H1 (cell line): ENCODE data around the gene TGFBI. TPM values are rescaled to one million over a fixed set of nuclear protein-coding genes. Genes with fewer than 3 reads are reported as not detected.

Experiments used
- CTCF ChIA-PET: fragments of 300-600 bp; sonication (Branson Sonifier 250); formaldehyde crosslinking; loops from one replicate; lab custom pipeline; 2021; ENCODE audit not compliant: partially characterized antibody; lab: Charles Lee
- POLR2A ChIA-PET: fragments of 300-600 bp; sonication (Branson Sonifier 250); formaldehyde crosslinking; loops from one replicate; lab custom pipeline; 2021; ENCODE audit warnings: inconsistent platforms; ENCODE audit not compliant: partially characterized antibody; lab: Charles Lee
- DNase-seq, 2 experiments: peaks; one replicate each; pipeline versions ENCODE4 v3.0.0 to v3.0.0-alpha.2; 2010 to 2022; ENCODE audit warnings: low spot score in 2 of 2, low read depth in 1 of 2, mixed read lengths in 1 of 2
- FAIRE-seq: peaks from 2 replicates; lab custom pipeline; 2011; peaks lifted over from hg19 to GRCh38; lab: Jason Lieb, UNC
- H2AFZ ChIP-seq: 2 replicates; pipeline ENCODE4 v1.8.1; 2012; ENCODE audit warnings: low read length, inconsistent platforms
- H2AK5ac ChIP-seq: 2 replicates; pipeline ENCODE4 v1.6.1; 2013; ENCODE audit warnings: low read depth, low read length
- H2BK120ac ChIP-seq: replicated peaks from 2 replicates; pipeline ENCODE3; 2013; ENCODE audit warnings: low read depth, low read length, inconsistent platforms
- H2BK12ac ChIP-seq: 2 replicates; pipeline ENCODE4 v1.6.1; 2013; ENCODE audit warnings: low read depth, low read length
- H2BK15ac ChIP-seq: 2 replicates; pipeline ENCODE4 v1.6.1; 2013; ENCODE audit warnings: low read length
- H2BK20ac ChIP-seq: 2 replicates; pipeline ENCODE4 v1.6.1; 2013; ENCODE audit warnings: low read length
- H2BK5ac ChIP-seq: 2 replicates; pipeline ENCODE4 v1.6.1; 2013; ENCODE audit warnings: low read depth, low read length
- H3K14ac ChIP-seq: 2 replicates; pipeline ENCODE4 v1.6.1; 2013; ENCODE audit warnings: inconsistent platforms; ENCODE audit not compliant: insufficient read length
- H3K18ac ChIP-seq: 2 replicates; pipeline ENCODE4 v1.6.1; 2013; ENCODE audit warnings: low read length; ENCODE audit errors: extremely low read depth
- H3K23ac ChIP-seq: 2 replicates; pipeline ENCODE4 v1.6.1; 2013; ENCODE audit warnings: inconsistent platforms; ENCODE audit not compliant: insufficient read length
- H3K23me2 ChIP-seq: 2 replicates; pipeline ENCODE4 v1.6.1; 2013; ENCODE audit warnings: low read depth, low read length
- H3K27ac ChIP-seq: 2 replicates; pipeline ENCODE4 v1.6.1; 2011; ENCODE audit warnings: low read depth, low read length, inconsistent platforms
- H3K27me3 ChIP-seq, 4 experiments: replicated peaks in 1 of 4; 1 replicate in 1 of 4; 2 replicates in 3 of 4; pipeline versions ENCODE4 v1.6.1 to v1.8.1; 2011 to 2013; ENCODE audit warnings: low read length in 3 of 4, mild to moderate bottlenecking in 3 of 4, inconsistent platforms in 2 of 4, mixed read lengths in 2 of 4, moderate library complexity in 1 of 4; ENCODE audit not compliant: control insufficient read depth in 3 of 4, insufficient read depth in 3 of 4; ENCODE audit errors: extremely low read depth in 1 of 4
- H3K36me3 ChIP-seq, 4 experiments: 2 replicates each; pipeline versions ENCODE4 v1.6.1 to v1.8.1; 2011 to 2013; ENCODE audit warnings: mild to moderate bottlenecking in 4 of 4, low read length in 3 of 4, moderate library complexity in 2 of 4, control low read depth in 1 of 4, inconsistent platforms in 1 of 4; ENCODE audit not compliant: insufficient read depth in 4 of 4, control insufficient read depth in 2 of 4
- H3K4ac ChIP-seq: replicated peaks from 2 replicates; pipeline ENCODE3; 2013; ENCODE audit warnings: low read length, low read depth, mixed read lengths, inconsistent platforms; ENCODE audit not compliant: insufficient read length
- H3K4me1 ChIP-seq, 4 experiments: replicated peaks in 1 of 4; 1 replicate in 1 of 4; 2 replicates in 3 of 4; pipeline versions ENCODE4 v1.6.1 to v1.8.1; 2011 to 2013; ENCODE audit warnings: low read length in 3 of 4, inconsistent platforms in 2 of 4, mixed read lengths in 1 of 4; ENCODE audit not compliant: insufficient read depth in 4 of 4, control insufficient read depth in 3 of 4
- H3K4me2 ChIP-seq, 2 experiments: 2 replicates each; pipeline versions ENCODE4 v1.6.1 to v1.8.1; 2011 to 2013; ENCODE audit warnings: low read depth in 2 of 2, low read length in 2 of 2, control low read depth in 1 of 2, inconsistent platforms in 1 of 2, mild to moderate bottlenecking in 1 of 2; ENCODE audit not compliant: insufficient read depth in 1 of 2
- H3K4me3 ChIP-seq, 4 experiments: fragments of 200-600, 300-600 bp in 1 of 4; sonication (generic), shearing (Covaris generic), sonication (Bioruptor Twin) in 1 of 4; 2 replicates each; pipeline versions ENCODE4 v1.5.1 to v1.8.1; 2011 to 2016; ENCODE audit warnings: low read length in 4 of 4, low read depth in 3 of 4, control low read depth in 2 of 4, inconsistent platforms in 2 of 4, mild to moderate bottlenecking in 2 of 4, mixed read lengths in 1 of 4, moderate library complexity in 1 of 4; ENCODE audit not compliant: insufficient read depth in 2 of 4; ENCODE audit errors: extremely low read depth in 1 of 4
- H3K56ac ChIP-seq: replicated peaks from 2 replicates; pipeline ENCODE3; 2013; ENCODE audit warnings: low read depth, mild to moderate bottlenecking, mixed read lengths, low read length, inconsistent platforms; ENCODE audit not compliant: insufficient read length
- H3K79me1 ChIP-seq: 2 replicates; pipeline ENCODE4 v1.6.1; 2013; ENCODE audit warnings: low read depth, low read length, control low read depth
- H3K79me2 ChIP-seq, 2 experiments: 2 replicates each; pipeline versions ENCODE4 v1.6.1 to v1.8.1; 2012 to 2013; ENCODE audit warnings: low read length in 2 of 2, mild to moderate bottlenecking in 2 of 2, inconsistent platforms in 1 of 2; ENCODE audit not compliant: insufficient read depth in 2 of 2, control insufficient read depth in 1 of 2
- H3K9ac ChIP-seq, 4 experiments: replicated peaks in 1 of 4; 1 replicate in 1 of 4; 2 replicates in 3 of 4; pipeline versions ENCODE4 v1.6.1 to v1.8.1; 2011 to 2013; ENCODE audit warnings: low read depth in 3 of 4, low read length in 3 of 4, control low read depth in 2 of 4, mild to moderate bottlenecking in 2 of 4, moderate library complexity in 2 of 4, inconsistent platforms in 1 of 4; ENCODE audit errors: extremely low read depth in 1 of 4
- H3K9me3 ChIP-seq, 2 experiments: 2 replicates each; pipeline versions ENCODE4 v1.6.1 to v1.8.1; 2012 to 2013; ENCODE audit warnings: mild to moderate bottlenecking in 2 of 2, moderate library complexity in 2 of 2, control low read depth in 1 of 2, inconsistent platforms in 1 of 2, low read depth in 1 of 2, low read length in 1 of 2, mixed read lengths in 1 of 2; ENCODE audit not compliant: insufficient read depth in 2 of 2
- H4K20me1 ChIP-seq, 2 experiments: replicated peaks in 1 of 2; 2 replicates each; pipeline versions ENCODE3 to v1.8.1; 2011 to 2013; ENCODE audit warnings: inconsistent platforms in 2 of 2, low read length in 2 of 2, mild to moderate bottlenecking in 1 of 2; ENCODE audit not compliant: insufficient read depth in 2 of 2, control insufficient read depth in 1 of 2
- H4K5ac ChIP-seq: 2 replicates; pipeline ENCODE4 v1.6.1; 2013; ENCODE audit warnings: low read length, low read depth, mixed read lengths, inconsistent platforms; ENCODE audit not compliant: insufficient read length
- H4K8ac ChIP-seq: 2 replicates; pipeline ENCODE4 v1.8.0; 2013; ENCODE audit warnings: mild to moderate bottlenecking, moderate library complexity, low read length, inconsistent platforms; ENCODE audit not compliant: insufficient read depth; ENCODE audit errors: extremely low read depth
- H4K91ac ChIP-seq: replicated peaks from 2 replicates; pipeline ENCODE3; 2013; ENCODE audit warnings: low read length, mixed read lengths, inconsistent platforms; ENCODE audit not compliant: insufficient read length
- BACH1 ChIP-seq: IDR thresholded peaks from 2 replicates; pipeline ENCODE4 v1.6.1; 2012; ENCODE audit warnings: low read length, improper control_type of control experiment
- CBX5 ChIP-seq: fragments of 300-800, 300-1000 bp; sonication (generic); IDR thresholded peaks from 2 replicates; pipeline ENCODE4 v1.7.1; 2016; ENCODE audit warnings: antibody characterized with exemption, low read length, low read depth
- CEBPB ChIP-seq: IDR thresholded peaks from 2 replicates; pipeline ENCODE4 v1.6.1; 2012; ENCODE audit warnings: low read depth, low read length
- CTBP2 ChIP-seq: IDR thresholded peaks from 2 replicates; pipeline ENCODE4 v1.7.0; 2011; ENCODE audit warnings: borderline replicate concordance, mild to moderate bottlenecking, moderate library complexity, mixed read lengths, low read length; ENCODE audit not compliant: insufficient read depth, insufficient read length
- FOSL1 ChIP-seq: IDR thresholded peaks from 2 replicates; pipeline ENCODE4 v1.6.1; 2011; ENCODE audit warnings: mild to moderate bottlenecking, low read depth, low read length, moderate library complexity; ENCODE audit not compliant: insufficient read depth
- GABPA ChIP-seq: IDR thresholded peaks from 2 replicates; pipeline ENCODE4 v1.6.1; 2011; ENCODE audit warnings: mild to moderate bottlenecking, low read length, moderate library complexity, borderline replicate concordance; ENCODE audit not compliant: insufficient read depth
- JUN ChIP-seq: IDR thresholded peaks from 2 replicates; pipeline ENCODE4 v1.6.1; 2011; ENCODE audit warnings: low read depth, mild to moderate bottlenecking, improper control_type of control experiment, low read length
- KDM1A ChIP-seq: fragments of 200-600, 300-600 bp; sonication (generic); IDR thresholded peaks from 2 replicates; pipeline ENCODE4 v1.7.1; 2016; ENCODE audit warnings: mild to moderate bottlenecking, low read length, borderline replicate concordance
- KDM4A ChIP-seq: IDR thresholded peaks from one replicate; pipeline ENCODE4 v1.7.1; 2012; ENCODE audit warnings: low read depth, mild to moderate bottlenecking, moderate library complexity, low read length, inconsistent platforms; ENCODE audit not compliant: severe bottlenecking
- PHF8 ChIP-seq: fragments of 200-600 bp; sonication (generic); conservative IDR thresholded peaks from 2 replicates; pipeline ENCODE4 v1.7.1; 2012; ENCODE audit warnings: low read depth, mild to moderate bottlenecking, inconsistent platforms, low read length, moderate library complexity
- RBBP5 ChIP-seq: IDR thresholded peaks from 2 replicates; pipeline ENCODE4 v1.7.1; 2012; ENCODE audit warnings: low read depth, mild to moderate bottlenecking, inconsistent platforms, low read length, moderate library complexity, borderline replicate concordance
- ZNF274 ChIP-seq: IDR thresholded peaks from 2 replicates; pipeline ENCODE4 v1.7.0; 2012; ENCODE audit warnings: low read length, borderline replicate concordance; ENCODE audit errors: extremely low read depth
- WGBS, 2 experiments: shearing (Covaris generic) in 1 of 2; methylation state at CpG; one replicate each; pipeline versions ENCODE4 v1.1.6 to v1.1.7; 2013 to 2015; ENCODE audit warnings: low lambda C conversion rate in 2 of 2, mixed read lengths in 2 of 2, inconsistent platforms in 1 of 2, low coverage in 1 of 2, missing lambda C conversion rate in 1 of 2; ENCODE audit not compliant: insufficient replicate concordance in 2 of 2, insufficient coverage in 1 of 2, insufficient read length in 1 of 2; ENCODE audit errors: extremely low coverage in 1 of 2, missing lambda C conversion rate in 1 of 2; 5-methylcytosine and 5-hydroxymethylcytosine counted together
- polyA plus RNA-seq, 7 experiments: library from polyadenylated mRNA; depleted of rRNA in 3 of 7; stranded (reverse) in 5 of 7; unstranded in 2 of 7; fragments of >200 nt in 5 of 7; fragments of 200-250 nt in 2 of 7; gene quantifications; 1 replicate in 5 of 7; 2 replicates in 1 of 7; 4 replicates in 1 of 7; pipeline versions ENCODE4 v1.2.1 to v1.2.3, GENCODE V29; 2011 to 2013; ENCODE audit warnings: missing spikeins in 2 of 7, mixed read lengths in 2 of 7
- total RNA-seq: library from RNA; stranded (reverse); fragmentation: NEBNext Ultra II Directional; extraction: Animal tissue kit (Norgen Biotek cat#: 25700); gene quantifications from 2 replicates; pipeline ENCODE4 v1.2.1, GENCODE V29; 2021

TGFBI gene
- total and polyA plus RNA-seq, 2 of the 8 experiments (the other 6 are each of a cell fraction or from before 2014, with no cell fraction given), result 6.0 to 8.5 TPM

DNA sequence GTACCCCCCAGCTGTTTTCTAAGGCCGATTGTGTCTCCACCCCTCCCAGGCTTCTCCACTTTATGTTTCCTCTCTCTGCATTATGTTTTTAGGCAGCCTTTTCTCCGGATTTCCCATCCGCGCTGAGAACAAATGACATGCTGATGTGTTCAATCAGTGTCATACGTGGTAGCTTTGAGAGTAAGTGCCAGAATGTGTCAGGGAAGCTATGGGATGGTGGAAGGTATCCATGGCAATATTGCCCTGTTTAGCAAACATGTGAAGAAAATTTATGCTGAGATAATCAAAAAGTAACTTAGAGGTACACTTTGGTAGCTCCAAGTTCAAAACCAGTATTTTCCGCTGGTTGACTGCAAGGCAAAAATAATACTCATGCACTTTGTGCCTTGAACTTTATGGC, 37.4 kb upstream of the TGFBI start:
- H3K4ac ChIP-seq, result no peak overlapping the region

More for the DNA sequence above, 37.4 kb upstream of the TGFBI start:
- Histone ChIP-seq H3K4me2 (no peak overlapping the region), H4K8ac (no peak overlapping the region), H3K18ac (no peak overlapping the region), H4K91ac (no peak overlapping the region), H3K14ac (no peak overlapping the region), H2BK120ac (no peak overlapping the region), H2BK5ac (no peak overlapping the region), H4K5ac (no peak overlapping the region), H3K23me2 (no peaks in the 10 kb centered on the region), H2BK12ac (no peak overlapping the region), H3K23ac (no peak overlapping the region), H3K79me1 (no peaks in the 10 kb centered on the region), H3K27ac (no peak overlapping the region), H2AFZ (peak overlapping the region; percentile 44; the same call in 1 of the 2 replicates), H3K79me2 (no peaks in the 10 kb centered on the region), H2BK15ac (no peak overlapping the region), H3K4me1 (no peaks in the 10 kb centered on the region), H3K27me3 (no peaks in the 10 kb centered on the region), H3K56ac (no peak overlapping the region), H2BK20ac (no peak overlapping the region), H3K9ac (no peak overlapping the region), H3K4me3 (no peak overlapping the region), H2AK5ac (no peak overlapping the region), H3K9me3 (no peaks in the 10 kb centered on the region), H4K20me1 (no peaks in the 10 kb centered on the region), H3K36me3 (no peaks in the 10 kb centered on the region)
- TF ChIP-seq FOSL1, result no peak
- TF ChIP-seq RBBP5, result no peak
- no peak for TF ChIP-seq PHF8
- no peak for TF ChIP-seq CTBP2
- TF ChIP-seq KDM1A, result no peak
- TF ChIP-seq BACH1, result no peak
- no peak for TF ChIP-seq CBX5
- TF ChIP-seq JUN, result no peak
- TF ChIP-seq KDM4A, result no peak
- TF ChIP-seq GABPA, result no peak
- TF ChIP-seq ZNF274, result no peak
- TF ChIP-seq CEBPB, result no peak
- ChIA-PET CTCF (interaction anchor here (1.2 to 1.5 kb wide), 2 partner anchors 13 to 88 kb away, joined by 4 read pairs; no protein-coding TSS in a partner anchor), POLR2A (no interaction called here)
- DNase-seq (no peak), FAIRE-seq (no peak)
- 97% methylated on average over 6 of the region's 6 CpGs; no CpG with 5 or more reads in 1 of the 2 experiments for WGBS, 2 experiments
